ENCODE results near the gene MTHFD2L.
"Not testable (repeated sequence)": the region's sequence is repeated elsewhere in the genome, so short reads cannot be mapped to it uniquely, and the experiment has no call there.

The MTHFD2L gene

DNA sequence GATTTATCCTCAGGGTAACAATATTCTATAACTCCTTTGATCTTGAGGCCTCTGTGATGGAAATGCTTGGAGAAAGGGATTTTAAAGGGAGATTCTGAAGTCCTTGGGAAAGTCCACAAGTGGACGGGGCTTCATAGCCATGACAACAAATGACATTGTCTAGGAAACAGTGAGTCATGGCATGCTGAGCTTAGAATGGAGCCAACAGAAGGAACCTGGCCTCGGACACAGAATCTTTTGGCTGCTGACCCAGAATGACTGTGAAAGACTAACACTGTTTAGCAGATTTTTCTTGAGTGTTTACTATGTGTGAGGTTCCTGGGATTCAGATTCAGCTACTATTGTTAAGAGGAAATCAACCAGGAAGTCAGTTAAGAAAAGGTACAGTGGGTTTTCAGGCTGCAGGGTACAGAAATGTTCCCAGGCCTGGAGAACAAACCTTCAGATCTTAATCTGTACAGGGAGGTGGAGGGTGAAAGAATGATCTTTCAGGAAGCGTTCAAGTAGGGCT lies 40.8 kb upstream of the MTHFD2L start:
- no peaks in the 10 kb centered on the region for H3K27me3 ChIP-seq (ENCODE audit: control insufficient read depth in 2 of 2, insufficient read depth in 2 of 2, low read length in 2 of 2)
- no peak overlapping the region for H3K4me3 ChIP-seq (ENCODE audit: low read length in 2 of 2)
- peak overlapping the region; percentile 25 to 47 for H3K27ac ChIP-seq (ENCODE audit: low read depth in 2 of 2, low read length in 2 of 2)
- peaks cover 4 to 18% of the 10 kb centered on the region in 2 donors for H3K4me1 ChIP-seq (ENCODE audit: control insufficient read depth in 2 of 2, insufficient read depth in 2 of 2, low read length in 2 of 2)
- no peak overlapping the region for H3K9ac ChIP-seq (ENCODE audit: low read depth in 1 of 2, low read length in 2 of 2)
- H3K9me3 ChIP-seq (ENCODE audit: control insufficient read depth in 2 of 2, low read length in 2 of 2), result no peaks in the 10 kb centered on the region
- H3K36me3 ChIP-seq (ENCODE audit: control insufficient read depth in 2 of 2, insufficient read depth in 2 of 2, low read length in 2 of 2), result no peaks in the 10 kb centered on the region

DNA sequence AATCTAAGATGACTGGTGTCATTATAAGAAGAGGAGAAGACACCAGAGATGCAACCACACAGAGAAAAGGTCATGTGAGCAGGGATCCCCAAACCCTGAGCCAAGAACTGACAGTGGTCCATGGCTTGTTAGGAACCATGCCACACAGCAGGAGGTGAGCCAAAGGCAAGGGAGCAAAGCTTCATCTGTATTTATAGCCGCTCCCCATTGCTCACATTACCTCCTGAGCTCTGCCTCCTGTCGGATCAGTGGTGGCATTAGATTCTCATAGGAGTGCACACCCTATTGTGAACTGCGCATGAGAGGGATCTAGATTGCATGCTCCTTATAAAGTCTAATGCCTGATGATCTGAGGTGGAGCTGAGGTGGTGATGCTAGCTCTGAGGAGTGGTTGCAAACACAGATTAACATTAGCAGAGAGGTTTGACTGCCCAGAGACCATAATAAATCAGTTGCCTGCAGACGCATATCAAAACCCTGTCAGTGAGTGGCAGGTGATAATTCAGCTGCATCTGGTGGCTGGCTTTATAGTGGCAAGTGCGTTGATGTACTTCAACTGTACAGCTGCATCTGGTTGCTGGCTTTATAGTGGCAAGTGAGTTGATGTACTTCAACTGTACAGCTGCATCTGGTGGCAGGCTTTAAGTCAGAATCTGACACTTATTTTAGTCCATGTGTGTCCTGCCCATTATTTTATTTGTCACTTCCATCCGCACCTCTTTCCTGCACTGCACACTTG lies 39.1 kb upstream of the MTHFD2L start:
- H3K36me3 ChIP-seq (ENCODE audit: control insufficient read depth in 2 of 2, insufficient read depth in 2 of 2, low read length in 2 of 2), result no peaks in the 10 kb centered on the region
- H3K27ac ChIP-seq (ENCODE audit: low read depth in 2 of 2, low read length in 2 of 2), result no peak overlapping the region
- H3K4me3 ChIP-seq (ENCODE audit: low read length in 2 of 2), result no peak overlapping the region
- H3K9ac ChIP-seq (ENCODE audit: low read depth in 1 of 2, low read length in 2 of 2), result no peak overlapping the region
- peaks cover 4 to 12% of the 10 kb centered on the region in 2 donors for H3K4me1 ChIP-seq (ENCODE audit: control insufficient read depth in 2 of 2, insufficient read depth in 2 of 2, low read length in 2 of 2)
- no peaks in the 10 kb centered on the region for H3K9me3 ChIP-seq (ENCODE audit: control insufficient read depth in 2 of 2, low read length in 2 of 2)
- H3K27me3 ChIP-seq (ENCODE audit: control insufficient read depth in 2 of 2, insufficient read depth in 2 of 2, low read length in 2 of 2), result no peaks in the 10 kb centered on the region

DNA sequence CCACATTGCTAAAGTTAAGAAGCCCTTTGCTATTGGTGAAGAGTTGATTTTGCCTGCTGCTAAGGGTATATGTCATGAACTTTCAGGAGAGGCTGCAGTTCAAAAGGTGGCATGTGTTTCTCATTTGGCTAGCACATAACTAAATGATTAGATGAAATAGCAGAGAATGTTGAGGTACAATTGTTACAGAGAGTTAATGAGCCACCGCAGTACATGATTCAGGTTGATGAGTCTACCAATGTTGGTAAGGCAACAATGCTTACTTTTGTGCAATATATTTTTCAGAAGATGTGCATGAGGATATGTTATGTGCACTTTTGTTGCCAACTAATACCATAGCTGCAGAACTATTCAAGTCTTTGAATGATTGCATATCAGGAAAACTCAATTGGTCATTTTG lies 37.8 kb upstream of the MTHFD2L start:
- no peaks in the 10 kb centered on the region for H3K36me3 ChIP-seq (ENCODE audit: control insufficient read depth in 2 of 2, insufficient read depth in 2 of 2, low read length in 2 of 2)
- no peak overlapping the region for H3K4me3 ChIP-seq (ENCODE audit: low read length in 2 of 2)
- no peaks in the 10 kb centered on the region for H3K9me3 ChIP-seq (ENCODE audit: control insufficient read depth in 2 of 2, low read length in 2 of 2)
- H3K27ac ChIP-seq (ENCODE audit: low read depth in 2 of 2, low read length in 2 of 2), result no peak overlapping the region
- no peak overlapping the region for H3K9ac ChIP-seq (ENCODE audit: low read depth in 1 of 2, low read length in 2 of 2)
- H3K4me1 ChIP-seq (ENCODE audit: control insufficient read depth in 2 of 2, insufficient read depth in 2 of 2, low read length in 2 of 2), result peaks cover 4 to 12% of the 10 kb centered on the region in 2 donors
- H3K27me3 ChIP-seq (ENCODE audit: control insufficient read depth in 2 of 2, insufficient read depth in 2 of 2, low read length in 2 of 2), result no peaks in the 10 kb centered on the region

DNA sequence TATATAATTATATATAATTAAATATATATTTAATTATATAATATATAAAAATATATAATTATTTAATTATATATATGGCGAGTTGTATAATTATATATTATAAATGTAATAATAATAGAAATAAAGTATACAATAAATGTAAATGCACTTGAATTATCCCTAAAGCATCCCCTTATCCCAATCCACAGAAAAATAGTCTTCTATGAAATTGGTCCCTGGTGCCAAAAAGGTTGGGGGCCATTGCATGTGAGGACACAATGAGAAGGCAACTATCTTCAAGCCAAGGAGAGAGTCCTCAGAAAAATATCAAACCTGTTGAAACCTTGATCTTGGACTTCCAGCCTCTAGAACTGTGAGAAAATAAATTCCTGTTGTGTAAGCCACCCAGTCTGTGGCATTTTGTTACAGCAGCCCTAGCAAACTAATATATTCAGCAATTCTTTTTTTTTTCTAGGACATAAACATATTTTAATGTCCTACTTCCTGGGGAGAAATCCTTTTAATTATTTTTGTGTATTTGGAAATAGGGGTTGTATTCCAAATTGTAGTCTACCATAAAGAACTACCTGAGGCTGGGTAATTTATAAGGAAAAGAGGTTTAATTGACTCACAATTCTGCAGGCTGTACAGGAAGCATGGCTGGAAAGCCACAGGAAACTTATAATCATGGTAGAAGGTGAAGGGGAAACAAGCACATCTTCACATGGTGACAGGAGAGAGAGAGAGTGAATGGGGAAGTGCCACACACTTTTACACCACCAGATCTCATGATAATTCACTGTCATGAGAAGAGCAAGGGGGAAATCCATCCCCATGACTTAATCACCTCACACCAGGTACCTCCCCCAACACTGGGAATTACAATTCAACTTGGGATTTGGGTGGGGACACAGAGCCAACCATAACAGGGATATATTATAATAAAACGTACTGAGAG lies 36.0 kb upstream of the MTHFD2L start:
- Histone ChIP-seq H3K4me3 (ENCODE audit: low read length in 2 of 2) (no peak overlapping the region), H3K9ac (ENCODE audit: low read depth in 1 of 2, low read length in 2 of 2) (no peak overlapping the region), H3K27me3 (ENCODE audit: control insufficient read depth in 2 of 2, insufficient read depth in 2 of 2, low read length in 2 of 2) (no peaks in the 10 kb centered on the region), H3K9me3 (ENCODE audit: control insufficient read depth in 2 of 2, low read length in 2 of 2) (no peaks in the 10 kb centered on the region), H3K4me1 (ENCODE audit: control insufficient read depth in 2 of 2, insufficient read depth in 2 of 2, low read length in 2 of 2) (peaks cover 4 to 8% of the 10 kb centered on the region in 2 donors), H3K36me3 (ENCODE audit: control insufficient read depth in 2 of 2, insufficient read depth in 2 of 2, low read length in 2 of 2) (no peaks in the 10 kb centered on the region), H3K27ac (ENCODE audit: low read depth in 2 of 2, low read length in 2 of 2) (no peak overlapping the region)

DNA sequence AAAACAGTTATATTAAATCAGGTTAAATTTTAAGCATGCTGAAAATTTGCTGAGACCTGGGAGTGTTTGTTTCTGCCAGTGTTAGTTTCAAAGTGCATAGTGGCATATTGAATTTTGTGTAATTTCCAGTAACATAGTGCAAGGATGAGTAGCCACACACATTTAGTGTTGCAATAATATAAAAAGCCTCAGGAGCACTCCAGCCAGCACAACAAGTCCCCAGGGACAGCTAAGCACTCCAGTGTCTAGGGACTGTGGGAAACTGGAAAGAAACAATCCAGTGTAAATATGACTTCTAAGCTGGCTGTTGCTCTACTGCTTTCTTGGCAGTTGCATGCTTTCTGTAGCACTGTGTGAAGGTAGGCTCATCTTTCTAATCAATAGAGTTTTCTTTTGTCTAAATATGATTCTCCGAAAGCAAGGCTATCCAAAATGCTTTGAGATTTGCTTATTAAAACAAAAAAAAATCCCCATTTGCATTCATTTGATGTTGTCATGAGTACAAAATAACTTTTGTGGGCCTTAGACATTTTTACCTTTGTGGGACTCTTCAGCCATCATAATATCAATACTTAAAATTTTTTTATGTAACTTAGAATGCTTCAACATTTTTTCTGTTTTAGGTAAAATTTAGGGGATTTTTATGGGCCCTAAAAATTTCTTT lies 34.7 kb upstream of the MTHFD2L start:
- Histone ChIP-seq H3K9ac (ENCODE audit: low read depth in 1 of 2, low read length in 2 of 2) (no peak overlapping the region), H3K4me1 (ENCODE audit: control insufficient read depth in 2 of 2, insufficient read depth in 2 of 2, low read length in 2 of 2) (no peaks in the 10 kb centered on the region), H3K9me3 (ENCODE audit: control insufficient read depth in 2 of 2, low read length in 2 of 2) (no peaks in the 10 kb centered on the region), H3K36me3 (ENCODE audit: control insufficient read depth in 2 of 2, insufficient read depth in 2 of 2, low read length in 2 of 2) (no peaks in the 10 kb centered on the region), H3K4me3 (ENCODE audit: low read length in 2 of 2) (no peak overlapping the region), H3K27ac (ENCODE audit: low read depth in 2 of 2, low read length in 2 of 2) (no peak overlapping the region), H3K27me3 (ENCODE audit: control insufficient read depth in 2 of 2, insufficient read depth in 2 of 2, low read length in 2 of 2) (no peaks in the 10 kb centered on the region)

DNA sequence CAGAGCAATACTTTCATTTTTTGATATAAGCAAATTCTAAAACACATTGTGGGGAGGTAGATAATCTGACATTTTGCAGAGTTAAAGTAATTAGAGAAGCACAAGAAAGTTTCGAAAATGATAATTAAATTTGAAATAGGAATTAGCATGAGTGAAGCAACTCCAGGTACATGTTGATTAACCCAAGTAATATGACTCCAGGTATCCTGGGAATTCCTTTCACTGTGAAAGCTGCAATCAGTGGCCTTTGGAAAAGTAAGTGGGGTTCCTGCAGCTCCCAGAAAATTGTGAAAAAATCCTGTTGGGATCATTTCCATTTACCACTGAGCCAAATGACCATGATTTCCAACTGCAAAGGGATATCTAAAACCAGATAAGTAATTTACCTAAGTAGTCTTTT lies 32.9 kb upstream of the MTHFD2L start:
- Histone ChIP-seq H3K9ac (ENCODE audit: low read depth in 1 of 2, low read length in 2 of 2) (no peak overlapping the region), H3K4me3 (ENCODE audit: low read length in 2 of 2) (no peak overlapping the region), H3K9me3 (ENCODE audit: control insufficient read depth in 2 of 2, low read length in 2 of 2) (no peaks in the 10 kb centered on the region), H3K36me3 (ENCODE audit: control insufficient read depth in 2 of 2, insufficient read depth in 2 of 2, low read length in 2 of 2) (no peaks in the 10 kb centered on the region), H3K27me3 (ENCODE audit: control insufficient read depth in 2 of 2, insufficient read depth in 2 of 2, low read length in 2 of 2) (no peaks in the 10 kb centered on the region), H3K27ac (ENCODE audit: low read depth in 2 of 2, low read length in 2 of 2) (no peak overlapping the region), H3K4me1 (ENCODE audit: control insufficient read depth in 2 of 2, insufficient read depth in 2 of 2, low read length in 2 of 2) (no peaks in the 10 kb centered on the region)

DNA sequence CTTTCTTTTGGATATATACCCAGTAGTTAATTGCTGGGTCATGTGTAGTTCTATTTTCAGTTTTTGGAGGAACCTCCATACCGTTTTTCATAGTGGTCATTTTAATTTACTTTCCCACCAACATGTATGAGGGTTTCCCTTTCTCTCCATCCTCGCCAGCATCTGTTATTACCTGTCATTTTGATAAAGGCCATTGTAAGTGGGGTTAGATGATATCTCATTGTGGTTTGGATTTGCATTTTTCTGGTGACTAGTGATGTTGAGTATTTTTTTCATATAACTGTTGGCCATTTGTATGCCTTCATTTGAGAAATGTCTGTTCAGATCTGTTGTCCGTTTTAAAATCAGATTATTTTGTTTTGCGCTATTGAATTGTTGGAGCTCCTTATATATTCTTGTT lies 30.2 kb upstream of the MTHFD2L start:
- H3K27ac ChIP-seq (ENCODE audit: low read depth in 2 of 2, low read length in 2 of 2), result no peak overlapping the region
- H3K4me1 ChIP-seq (ENCODE audit: control insufficient read depth in 2 of 2, insufficient read depth in 2 of 2, low read length in 2 of 2), result no peaks in the 10 kb centered on the region
- H3K36me3 ChIP-seq (ENCODE audit: control insufficient read depth in 2 of 2, insufficient read depth in 2 of 2, low read length in 2 of 2), result no peaks in the 10 kb centered on the region
- H3K27me3 ChIP-seq (ENCODE audit: control insufficient read depth in 2 of 2, insufficient read depth in 2 of 2, low read length in 2 of 2), result no peaks in the 10 kb centered on the region
- no peak overlapping the region for H3K9ac ChIP-seq (ENCODE audit: low read depth in 1 of 2, low read length in 2 of 2)
- H3K9me3 ChIP-seq (ENCODE audit: control insufficient read depth in 2 of 2, low read length in 2 of 2), result no peaks in the 10 kb centered on the region
- no peak overlapping the region for H3K4me3 ChIP-seq (ENCODE audit: low read length in 2 of 2)

DNA sequence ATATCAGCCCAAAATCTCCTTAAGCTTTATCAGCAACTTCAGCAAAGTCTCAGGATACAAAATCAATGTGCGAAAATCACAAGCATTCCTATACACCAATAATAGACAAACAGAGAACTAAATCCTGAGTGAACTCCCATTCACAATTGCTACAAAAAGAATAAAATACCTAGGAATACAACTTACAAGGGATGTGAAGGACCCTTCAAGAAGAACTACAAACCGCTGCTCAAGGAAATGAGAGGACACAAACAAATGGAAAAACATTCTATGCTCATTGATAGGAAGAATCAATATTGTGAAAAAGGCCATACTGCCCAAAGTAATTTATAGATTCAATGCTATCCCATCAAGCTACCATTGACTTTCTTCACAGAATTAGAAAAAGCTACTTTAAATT lies 27.1 kb upstream of the MTHFD2L start:
- not testable (repeated sequence) for H3K27me3 ChIP-seq (ENCODE audit: control insufficient read depth in 2 of 2, insufficient read depth in 2 of 2, low read length in 2 of 2); H3K4me1 ChIP-seq (ENCODE audit: control insufficient read depth in 2 of 2, insufficient read depth in 2 of 2, low read length in 2 of 2); H3K36me3 ChIP-seq (ENCODE audit: control insufficient read depth in 2 of 2, insufficient read depth in 2 of 2, low read length in 2 of 2); H3K9me3 ChIP-seq (ENCODE audit: control insufficient read depth in 2 of 2, low read length in 2 of 2); H3K9ac ChIP-seq (ENCODE audit: low read depth in 1 of 2, low read length in 2 of 2); H3K27ac ChIP-seq (ENCODE audit: low read depth in 2 of 2, low read length in 2 of 2); H3K4me3 ChIP-seq (ENCODE audit: low read length in 2 of 2)

DNA sequence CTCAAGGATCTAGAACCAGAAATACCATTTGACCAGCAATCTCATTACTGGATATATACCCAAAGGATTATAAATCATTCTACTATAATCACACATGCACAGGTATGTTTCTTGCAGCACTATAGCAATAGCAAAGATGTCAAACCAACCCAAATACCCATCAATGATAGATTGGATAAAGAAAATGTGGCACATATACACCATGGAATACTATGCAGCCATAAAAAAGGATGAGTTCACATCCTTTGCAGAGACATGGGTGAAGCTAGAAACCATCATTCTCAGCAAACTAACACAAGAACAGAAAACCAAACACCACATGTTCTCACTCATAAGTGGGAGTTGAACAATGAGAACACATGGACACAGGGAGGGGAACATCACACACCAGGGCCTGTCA lies 25.7 kb upstream of the MTHFD2L start:
- not testable (repeated sequence) for H3K27ac ChIP-seq (ENCODE audit: low read depth in 2 of 2, low read length in 2 of 2); H3K4me3 ChIP-seq (ENCODE audit: low read length in 2 of 2); H3K27me3 ChIP-seq (ENCODE audit: control insufficient read depth in 2 of 2, insufficient read depth in 2 of 2, low read length in 2 of 2); H3K9ac ChIP-seq (ENCODE audit: low read depth in 1 of 2, low read length in 2 of 2); H3K36me3 ChIP-seq (ENCODE audit: control insufficient read depth in 2 of 2, insufficient read depth in 2 of 2, low read length in 2 of 2); H3K4me1 ChIP-seq (ENCODE audit: control insufficient read depth in 2 of 2, insufficient read depth in 2 of 2, low read length in 2 of 2); H3K9me3 ChIP-seq (ENCODE audit: control insufficient read depth in 2 of 2, low read length in 2 of 2)

DNA sequence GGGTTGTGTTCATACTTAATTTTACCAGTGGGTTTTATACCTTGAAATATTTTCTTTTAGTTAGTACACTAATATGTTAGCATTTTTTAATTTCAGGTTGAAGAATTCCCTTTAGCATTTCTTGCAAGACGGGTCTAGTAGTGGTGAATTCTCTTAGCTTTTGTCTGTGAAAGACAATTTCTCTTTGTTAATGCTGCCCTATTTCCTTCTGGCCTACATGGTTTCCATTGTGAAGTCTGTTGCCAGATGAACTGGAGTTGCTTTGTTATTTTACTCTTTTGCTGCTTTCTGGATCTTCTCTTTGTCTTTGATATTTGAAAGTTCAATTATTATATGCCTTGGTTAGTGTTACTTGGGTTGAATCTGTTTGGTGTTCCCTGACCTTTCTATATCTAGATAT lies 25.0 kb upstream of the MTHFD2L start:
- Histone ChIP-seq H3K9me3 (ENCODE audit: control insufficient read depth in 2 of 2, low read length in 2 of 2) (no peaks in the 10 kb centered on the region), H3K27ac (ENCODE audit: low read depth in 2 of 2, low read length in 2 of 2) (no peak overlapping the region), H3K4me1 (ENCODE audit: control insufficient read depth in 2 of 2, insufficient read depth in 2 of 2, low read length in 2 of 2) (no peaks in the 10 kb centered on the region), H3K36me3 (ENCODE audit: control insufficient read depth in 2 of 2, insufficient read depth in 2 of 2, low read length in 2 of 2) (no peaks in the 10 kb centered on the region), H3K27me3 (ENCODE audit: control insufficient read depth in 2 of 2, insufficient read depth in 2 of 2, low read length in 2 of 2) (no peaks in the 10 kb centered on the region), H3K9ac (ENCODE audit: low read depth in 1 of 2, low read length in 2 of 2) (no peak overlapping the region), H3K4me3 (ENCODE audit: low read length in 2 of 2) (no peak overlapping the region)

All from mucosa of rectum (tissue), 2 donors.